HG02938 (cell line): ENCODE measurements around the gene APOL1.
"Not testable (repeated sequence)": the region's sequence is repeated elsewhere in the genome, so short reads cannot be mapped to it uniquely, and the experiment has no call there.

Experiments
- ATAC-seq: cut with Tn5 transposase; IDR thresholded peaks from one replicate; pipeline ENCODE4 v1.9.1; 2021; ENCODE audit warnings: mild to moderate bottlenecking, moderate library complexity; ENCODE audit not compliant: unreplicated experiment

The APOL1 gene, protein sequence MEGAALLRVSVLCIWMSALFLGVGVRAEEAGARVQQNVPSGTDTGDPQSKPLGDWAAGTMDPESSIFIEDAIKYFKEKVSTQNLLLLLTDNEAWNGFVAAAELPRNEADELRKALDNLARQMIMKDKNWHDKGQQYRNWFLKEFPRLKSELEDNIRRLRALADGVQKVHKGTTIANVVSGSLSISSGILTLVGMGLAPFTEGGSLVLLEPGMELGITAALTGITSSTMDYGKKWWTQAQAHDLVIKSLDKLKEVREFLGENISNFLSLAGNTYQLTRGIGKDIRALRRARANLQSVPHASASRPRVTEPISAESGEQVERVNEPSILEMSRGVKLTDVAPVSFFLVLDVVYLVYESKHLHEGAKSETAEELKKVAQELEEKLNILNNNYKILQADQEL

DNA sequence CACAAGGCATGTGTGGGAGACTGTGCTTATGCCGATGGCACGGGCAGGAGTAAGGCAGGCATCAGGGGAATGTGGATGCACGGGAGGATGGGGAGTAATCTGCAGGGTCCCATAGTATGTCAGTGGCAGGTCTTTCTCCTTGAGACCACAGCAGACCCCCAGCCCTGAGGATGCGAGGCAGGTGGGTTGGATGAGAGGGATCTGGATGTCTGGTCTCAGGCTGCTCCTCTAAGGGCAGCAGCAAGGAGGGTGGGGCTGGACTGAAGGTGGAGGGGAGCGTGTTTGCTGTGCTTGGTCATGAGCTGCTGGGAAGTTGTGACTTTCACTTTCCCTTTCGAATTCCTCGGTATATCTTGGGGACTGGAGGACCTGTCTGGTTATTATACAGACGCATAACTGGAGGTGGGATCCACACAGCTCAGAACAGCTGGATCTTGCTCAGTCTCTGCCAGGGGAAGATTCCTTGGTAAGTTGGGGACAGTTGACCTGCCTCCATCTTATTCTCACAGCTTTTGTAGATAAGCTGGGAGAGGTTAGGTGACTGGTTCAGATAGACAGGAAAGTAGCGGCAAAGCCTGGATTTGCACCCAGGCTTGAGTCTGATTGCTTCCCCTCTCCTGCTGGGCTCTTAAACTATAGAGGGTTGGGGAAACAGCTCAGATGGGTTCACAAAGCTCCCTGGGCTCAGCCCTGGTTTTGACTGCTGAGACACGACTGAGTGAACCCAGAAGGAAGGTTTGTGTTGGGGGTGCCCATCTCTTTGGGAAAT lies at the start of gene APOL1:
APOL1 (plus strand) TSS at position 380 of the 769 bp plus-strand sequence. CDS start 1,823 bp downstream, outside the sequence.
- no peak for ATAC-seq

DNA sequence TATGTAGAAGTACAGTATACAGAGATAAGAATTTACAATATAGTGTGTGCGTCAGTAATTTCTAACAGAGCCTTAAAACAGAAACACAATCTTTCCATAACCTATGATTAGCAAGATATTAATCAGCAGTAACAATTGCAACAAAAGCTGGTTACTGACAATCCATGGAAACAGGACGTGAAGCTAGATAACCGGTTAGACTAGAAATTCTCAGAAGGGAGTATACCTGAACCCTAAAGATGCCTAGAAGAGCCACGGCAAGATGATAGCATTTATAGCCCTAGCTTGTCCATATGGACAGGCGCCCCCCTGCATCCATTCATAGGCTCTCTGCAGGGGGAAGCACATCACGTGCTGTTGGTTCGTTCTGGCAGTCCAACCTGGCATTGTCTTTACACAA lies 49.5 kb upstream of the APOL1 start:
- ATAC-seq = not testable (repeated sequence)

DNA sequence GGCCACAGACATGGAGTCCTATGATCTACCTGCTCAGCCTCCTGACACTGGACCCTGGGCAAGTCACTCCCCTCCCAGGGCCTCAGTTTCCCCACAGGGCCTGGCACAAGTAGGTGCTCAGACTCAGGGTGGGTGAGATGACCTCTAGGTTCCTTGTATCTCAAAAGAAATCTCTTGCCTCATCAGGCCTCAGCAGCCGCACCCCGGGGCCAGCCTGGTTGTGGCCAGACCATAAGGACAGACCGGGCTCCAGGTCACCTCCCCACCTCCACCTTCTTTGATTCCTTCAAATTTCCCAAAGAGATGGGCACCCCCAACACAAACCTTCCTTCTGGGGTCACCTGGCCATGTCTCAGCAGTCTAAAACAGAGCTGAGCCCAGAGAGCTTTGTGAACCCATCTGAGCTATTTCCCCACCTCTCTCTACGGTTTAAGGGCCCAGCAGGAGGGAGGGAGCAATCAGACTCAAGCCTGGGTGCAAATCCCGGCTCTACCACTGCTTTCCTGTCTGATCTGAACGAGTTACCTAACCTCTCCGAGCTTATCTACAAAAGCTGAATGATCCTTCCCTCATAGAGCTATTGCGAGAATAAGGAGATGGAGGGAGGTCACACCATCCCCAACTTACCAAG lies 48.8 kb upstream of the APOL1 start:
- ATAC-seq = no peak

DNA sequence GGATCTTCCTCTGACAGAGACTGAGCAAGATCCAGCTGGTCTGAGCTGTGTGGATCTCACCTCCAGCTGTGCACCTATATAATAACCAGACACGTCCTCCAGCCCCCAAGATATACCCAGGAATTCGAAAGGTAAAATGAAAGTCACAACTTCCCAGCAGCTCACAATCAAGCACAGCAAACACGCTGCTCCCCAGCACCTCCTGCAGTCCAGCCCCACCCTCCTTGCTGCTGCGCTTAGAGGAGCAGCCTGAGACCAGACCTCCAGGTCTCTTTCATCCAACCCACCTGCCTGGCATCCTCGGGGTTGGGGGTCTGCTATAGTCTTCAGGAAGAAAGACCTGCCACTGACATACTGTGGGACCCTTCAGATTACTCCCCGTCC lies 48.3 kb upstream of the APOL1 start:
- no peak for ATAC-seq

DNA sequence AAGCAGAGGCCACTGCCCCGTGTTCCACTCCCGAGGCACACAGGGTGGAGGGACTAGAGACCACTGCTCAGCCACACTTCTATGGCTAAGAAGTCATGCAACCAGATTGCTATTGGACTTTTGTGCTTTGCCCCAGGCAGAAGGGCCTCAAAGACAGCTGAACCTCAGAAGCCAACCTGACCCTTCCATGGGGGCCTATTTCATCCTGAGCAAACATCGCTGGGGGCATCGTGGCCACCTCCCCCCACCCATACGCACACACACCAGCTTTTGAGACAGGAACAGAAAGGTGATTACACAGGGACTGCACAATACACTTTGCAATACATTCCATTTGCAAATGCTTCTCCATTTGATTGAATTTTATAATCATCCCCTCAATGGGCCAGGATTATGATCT lies 47.4 kb upstream of the APOL1 start:
- ATAC-seq = not testable (repeated sequence)

DNA sequence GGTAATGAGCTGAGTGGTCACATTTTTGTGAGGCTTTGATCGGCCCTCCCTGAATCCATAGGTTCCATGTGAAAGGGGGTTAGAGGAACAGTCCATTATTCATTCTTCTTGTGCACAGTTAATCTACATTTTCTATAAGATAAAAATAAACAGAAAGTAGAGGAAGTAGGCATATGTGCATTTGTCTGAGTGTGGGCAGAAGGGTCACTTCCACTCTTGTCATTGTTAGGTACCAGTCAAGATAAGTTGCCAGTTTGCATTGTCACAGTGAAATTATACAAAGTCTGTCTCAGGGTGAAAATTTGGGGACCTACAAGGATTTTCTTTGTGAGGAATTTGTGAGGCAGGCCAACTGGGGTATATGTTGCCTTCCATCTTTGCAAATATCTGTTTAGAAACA lies 46.7 kb upstream of the APOL1 start:
- no peak for ATAC-seq

DNA sequence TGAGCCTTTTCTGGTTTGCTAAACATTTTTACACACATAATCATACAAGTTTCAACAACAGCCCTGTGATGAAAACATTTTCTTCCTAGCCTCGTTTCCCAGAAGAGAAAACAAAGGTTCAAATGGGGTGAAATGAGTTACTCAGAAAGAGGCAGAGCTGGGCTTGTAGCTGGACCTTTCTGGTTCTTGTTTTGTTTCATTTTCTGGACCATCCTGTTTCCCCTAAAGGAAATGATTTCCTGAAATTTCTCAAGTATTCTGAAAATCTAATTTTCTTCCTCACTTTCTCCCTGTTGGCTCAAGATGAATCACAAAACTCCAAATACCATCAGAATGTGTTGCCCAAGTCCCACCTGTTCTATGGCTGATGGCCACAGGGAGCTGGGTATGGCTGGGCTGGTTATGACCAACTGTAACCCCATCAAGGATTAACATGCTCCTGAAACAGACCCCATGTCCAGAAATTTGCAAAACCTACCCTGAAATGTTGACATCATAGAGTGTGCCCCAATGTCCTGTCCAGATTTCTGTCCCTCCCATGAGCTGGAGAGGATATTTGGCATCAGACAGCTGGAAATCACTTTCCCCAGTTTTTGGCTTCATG lies 44.7 kb upstream of the APOL1 start:
- no peak for ATAC-seq

DNA sequence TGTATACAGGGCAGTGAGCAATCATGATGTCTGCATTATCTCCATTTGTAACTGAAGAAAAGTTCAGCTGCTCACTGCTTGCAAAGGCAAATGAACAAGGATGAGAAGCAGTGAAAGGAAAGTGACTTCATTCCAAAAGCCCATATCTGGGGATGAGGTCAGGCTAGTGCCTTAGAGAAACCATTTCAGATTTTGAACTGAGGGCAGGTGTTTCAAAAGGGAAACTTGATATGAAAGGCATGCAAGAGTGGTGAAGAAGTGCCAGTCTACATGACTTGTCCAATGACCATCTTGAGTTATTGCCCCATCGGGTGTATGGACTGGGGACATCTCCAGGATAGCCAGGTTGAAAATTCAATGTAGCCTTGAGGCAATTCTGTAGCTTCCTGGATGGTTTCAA lies 44.0 kb upstream of the APOL1 start:
- ATAC-seq = no peak

DNA sequence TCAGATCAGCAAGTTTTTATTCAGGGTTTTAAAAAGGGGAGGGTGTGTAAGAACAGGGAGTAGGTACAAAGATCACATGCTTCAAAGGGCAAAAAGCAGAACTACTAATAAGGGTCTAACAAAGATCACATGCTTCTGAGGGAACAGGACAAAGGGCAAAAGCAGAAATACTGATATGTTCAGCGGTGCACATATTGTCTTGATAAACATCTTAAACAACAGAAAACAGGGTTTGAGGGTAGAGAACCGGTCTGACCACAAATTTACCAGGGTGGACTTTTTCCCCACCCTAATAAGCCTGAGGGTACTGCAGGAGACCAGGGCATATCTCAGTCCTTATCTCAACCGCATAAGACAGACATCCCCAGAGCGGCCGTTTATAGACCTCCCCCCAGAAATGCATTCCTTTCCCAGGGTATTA lies 43.4 kb upstream of the APOL1 start:
- not testable (repeated sequence) for ATAC-seq

DNA sequence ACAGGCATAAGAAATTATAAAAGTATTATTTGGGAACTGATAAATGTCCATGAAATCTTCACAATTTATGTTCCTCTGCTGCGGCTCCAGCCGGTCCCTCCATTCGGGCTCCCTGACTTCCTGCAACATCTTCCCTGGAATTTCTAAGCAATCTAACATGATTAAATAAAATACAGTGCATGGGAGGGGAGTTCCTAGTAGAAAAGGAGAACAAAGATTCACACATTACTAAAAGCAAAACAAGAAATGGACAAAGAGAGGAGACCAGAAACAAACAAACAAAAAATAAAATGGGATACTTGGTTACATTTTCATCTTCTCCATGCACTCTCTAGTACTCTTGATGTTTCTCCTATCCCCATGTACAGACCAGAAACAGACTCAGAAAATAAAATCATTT lies 42.7 kb upstream of the APOL1 start:
- no peak for ATAC-seq

DNA sequence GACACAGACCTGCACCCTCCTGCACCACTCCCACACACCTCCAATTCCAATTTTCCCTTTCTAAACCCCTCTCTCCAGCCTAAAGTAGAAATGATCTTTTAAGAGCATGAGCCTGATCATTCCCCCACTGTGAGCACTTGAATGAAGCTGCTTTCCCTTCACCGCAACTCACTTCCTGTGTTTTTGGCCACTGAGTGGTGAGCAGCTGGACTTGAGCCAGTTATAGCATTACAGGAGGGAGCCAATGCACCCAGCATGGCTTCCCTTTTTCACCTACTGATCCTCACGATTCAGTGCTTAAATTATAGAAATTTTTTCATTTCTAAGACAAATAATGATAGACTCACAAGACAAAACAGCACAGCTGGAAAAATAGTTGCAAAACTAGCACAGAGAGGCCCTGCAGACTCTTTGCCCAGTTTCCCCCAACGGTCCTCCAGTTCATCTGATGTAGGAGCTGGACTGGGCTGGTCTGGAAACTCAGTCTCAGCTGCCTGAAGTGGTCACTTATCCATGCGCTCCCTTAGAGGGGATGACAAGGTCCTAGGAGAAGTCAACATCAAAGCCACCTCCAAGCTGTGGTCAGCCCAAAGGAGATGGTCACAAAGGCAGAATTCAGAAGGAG lies 41.6 kb upstream of the APOL1 start:
- ATAC-seq = no peak

DNA sequence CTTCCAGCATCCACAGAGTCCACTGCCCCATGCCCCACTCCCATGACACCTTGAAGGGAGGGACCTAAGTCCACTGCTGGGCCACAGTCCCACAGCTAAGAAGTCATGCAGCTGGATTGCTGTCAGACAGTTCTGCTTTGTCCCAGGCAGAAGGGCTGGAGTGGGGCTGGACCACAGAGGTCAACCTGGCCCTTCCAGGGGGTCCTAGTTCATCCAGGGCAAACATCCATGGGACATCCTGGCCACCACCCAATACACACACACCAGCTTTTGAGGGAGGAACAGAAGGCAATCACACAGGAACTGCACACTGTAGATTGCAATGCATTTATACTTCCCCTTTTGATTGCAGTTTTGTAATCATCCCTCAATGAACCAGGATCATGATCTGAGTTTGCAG lies 40.0 kb upstream of the APOL1 start:
- ATAC-seq = no peak

DNA sequence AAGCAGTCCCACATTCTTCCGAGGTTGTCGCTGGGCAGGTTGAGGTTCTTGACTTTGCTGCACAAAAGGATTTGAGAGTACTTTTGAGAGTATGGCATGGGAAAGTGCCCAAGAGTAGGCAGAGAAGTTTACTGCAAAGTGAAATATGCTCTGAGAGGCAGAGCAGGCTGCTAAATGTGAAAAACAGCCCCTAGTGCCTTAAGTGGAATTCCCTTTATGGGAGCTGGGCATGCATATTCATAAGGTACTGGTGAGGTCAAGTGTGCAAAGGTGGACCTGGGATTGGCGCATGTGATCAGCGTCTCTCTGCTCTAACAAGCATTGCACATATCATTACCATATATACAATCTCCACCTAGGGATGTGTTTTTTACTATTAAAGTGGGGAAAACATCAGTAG lies 39.3 kb upstream of the APOL1 start:
- no peak for ATAC-seq

DNA sequence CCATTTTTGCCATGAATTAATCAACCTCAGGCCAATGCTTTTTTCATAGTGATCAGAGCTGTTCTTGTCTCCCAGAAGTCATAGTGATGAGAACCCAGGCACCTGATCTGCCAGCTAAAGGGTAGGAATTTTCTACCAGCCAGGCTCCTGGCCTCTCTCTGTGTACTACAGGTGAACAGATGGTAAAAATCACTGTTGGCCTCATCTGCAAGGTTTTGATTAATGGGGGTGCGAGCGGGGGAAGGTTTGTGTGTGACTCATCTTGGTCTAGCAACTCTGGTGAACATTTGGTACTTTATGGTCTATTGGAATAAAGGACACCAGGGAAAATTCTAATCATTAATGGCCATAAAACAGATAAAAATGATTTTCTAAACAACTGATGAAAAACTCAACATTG lies 37.0 kb upstream of the APOL1 start:
- ATAC-seq = no peak

DNA sequence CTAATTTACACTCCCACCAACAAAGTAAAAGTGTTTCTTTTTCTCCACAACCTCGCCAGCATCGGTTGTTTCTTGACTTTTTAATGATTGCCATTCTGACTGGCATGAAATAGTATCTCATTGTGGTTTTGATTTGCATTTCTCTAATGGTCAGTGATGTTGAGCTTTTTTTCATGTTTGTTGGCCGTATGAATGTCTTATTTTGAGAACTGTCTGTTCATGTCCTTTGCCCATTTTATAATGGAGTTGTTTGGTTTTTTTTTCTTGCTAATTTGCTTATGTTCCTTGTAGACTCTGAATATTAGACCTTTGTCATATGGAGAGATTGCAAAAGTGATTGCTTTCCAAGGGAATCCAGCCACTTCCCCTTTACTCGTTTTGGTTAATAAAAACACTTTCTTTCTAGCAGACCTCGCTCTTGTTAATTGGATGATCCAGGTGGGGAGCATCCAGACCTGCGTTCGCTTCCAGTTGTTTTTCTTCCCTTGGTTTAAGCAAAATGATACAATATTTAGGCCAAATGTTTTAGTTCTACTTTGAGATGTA lies 34.2 kb upstream of the APOL1 start:
- no peak for ATAC-seq

DNA sequence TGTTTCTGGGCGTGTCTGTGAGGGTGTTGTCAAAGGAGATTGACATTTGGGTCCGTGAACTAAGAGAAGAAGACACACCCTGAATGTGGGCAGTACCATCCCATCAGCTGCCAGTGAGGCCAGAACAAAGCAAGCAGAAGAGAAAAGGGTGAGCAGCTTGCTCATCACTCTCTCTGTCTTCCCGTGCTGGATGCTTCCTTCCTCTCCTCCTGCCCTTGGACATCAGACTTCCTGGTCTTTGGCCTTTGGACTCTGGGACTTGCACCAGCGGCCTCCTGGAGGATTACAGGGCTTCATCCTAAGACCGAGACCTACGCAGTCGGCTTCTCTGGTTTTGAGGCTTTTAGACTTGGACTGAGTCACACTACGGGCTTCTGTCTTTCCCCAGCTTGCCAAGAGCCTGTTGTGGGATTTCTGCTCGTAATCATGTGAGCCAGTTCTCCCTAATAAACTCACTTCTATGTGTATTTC lies 32.4 kb upstream of the APOL1 start:
- ATAC-seq = no peak

DNA sequence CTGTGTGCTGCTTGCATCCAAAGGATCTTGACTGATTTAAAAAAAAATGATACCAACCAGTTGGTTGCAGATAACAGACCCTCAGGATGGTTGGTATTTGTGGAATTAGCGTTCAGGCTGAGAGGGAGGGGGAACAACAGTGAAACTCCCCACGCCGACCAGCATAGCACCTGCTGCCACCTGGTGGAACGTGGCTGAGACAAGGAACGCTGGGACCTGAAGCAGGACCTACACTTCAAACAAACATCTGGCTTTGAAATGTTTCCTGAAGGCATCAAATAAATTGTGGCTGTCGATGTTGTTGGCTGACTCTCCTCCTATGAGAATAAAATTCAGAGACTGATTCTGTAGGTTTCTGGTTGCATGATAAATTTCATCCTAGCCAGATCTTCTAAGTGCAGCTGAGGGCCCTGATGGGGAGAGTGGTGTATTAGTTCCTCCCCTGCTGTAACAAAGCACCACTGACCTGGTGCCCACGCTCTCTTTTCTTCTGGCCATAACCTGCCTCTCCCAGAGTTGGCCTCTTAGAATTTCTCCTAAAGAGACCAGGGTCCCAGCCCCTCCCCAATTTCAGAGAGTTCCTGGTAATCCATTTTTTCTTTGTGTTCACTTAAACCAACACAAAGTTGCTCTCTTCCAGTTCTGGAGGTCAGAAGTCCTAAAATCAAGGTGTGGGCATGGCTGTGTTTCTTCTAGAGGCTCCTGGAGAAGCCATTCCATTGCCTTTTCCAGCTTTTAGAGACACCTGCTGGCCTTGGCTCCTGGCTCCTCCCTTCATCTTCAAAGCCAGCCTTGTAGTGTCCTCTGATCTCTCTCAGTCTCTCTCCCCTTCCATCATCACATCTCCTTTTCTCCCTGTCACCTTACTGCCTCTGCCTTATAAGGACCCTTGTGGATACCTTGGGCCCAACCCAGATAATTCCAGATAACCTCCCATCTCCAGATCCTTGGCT lies 30.9 kb upstream of the APOL1 start:
- ATAC-seq = no peak

DNA sequence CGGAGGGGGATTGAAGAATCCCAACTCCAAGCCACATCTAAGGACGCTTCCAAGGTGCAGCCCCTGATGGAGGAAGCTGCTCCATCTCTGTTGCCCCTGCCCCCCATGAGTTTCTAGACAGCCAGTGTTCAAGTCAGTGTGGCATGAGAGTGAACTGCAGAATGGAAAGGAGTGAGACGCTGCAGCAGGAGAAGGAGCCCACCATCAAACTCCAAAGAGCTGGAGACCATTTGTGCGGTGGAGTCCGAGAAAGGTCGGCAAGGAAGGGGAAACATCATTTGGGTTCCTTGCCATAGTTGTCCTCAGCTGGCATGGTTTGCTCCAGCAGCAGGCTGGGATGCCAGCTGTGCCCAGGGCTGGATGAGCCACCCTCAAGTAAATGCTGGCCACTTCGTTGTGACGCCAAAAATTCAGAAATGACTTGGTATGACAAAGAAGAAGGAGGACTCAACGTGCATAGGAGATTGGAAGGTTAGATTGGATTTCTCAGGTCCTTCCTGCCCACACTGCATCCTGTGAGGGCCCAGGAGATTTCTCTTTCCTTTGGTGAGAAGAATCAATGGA lies 30.0 kb upstream of the APOL1 start:
- no peak for ATAC-seq

DNA sequence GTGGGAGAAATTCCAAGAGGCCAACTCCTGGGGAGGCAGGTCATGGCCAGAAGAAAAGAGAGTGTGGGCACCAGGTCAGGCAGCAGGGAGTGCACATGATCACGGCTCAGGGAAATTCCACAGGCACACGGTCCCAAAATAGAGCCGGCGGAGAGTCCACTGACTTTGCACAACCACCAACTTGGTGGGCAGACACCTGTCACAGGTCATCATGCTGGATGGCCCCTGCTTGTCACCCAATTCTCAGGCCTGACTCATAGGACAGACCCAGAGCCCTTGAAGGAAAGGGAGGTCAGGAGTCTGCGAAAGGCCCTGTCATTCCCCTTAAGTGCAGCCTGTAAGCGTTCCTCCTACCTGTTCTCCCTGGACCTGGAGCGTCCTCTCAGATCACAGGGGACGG lies 29.4 kb upstream of the APOL1 start:
- ATAC-seq = no peak
